ENCODE measurements around the gene MRFAP1L1.
"Not testable (repeated sequence)": the region's sequence is repeated elsewhere in the genome, so short reads cannot be mapped to it uniquely, and the experiment has no call there.

MRFAP1L1 gene

DNA sequence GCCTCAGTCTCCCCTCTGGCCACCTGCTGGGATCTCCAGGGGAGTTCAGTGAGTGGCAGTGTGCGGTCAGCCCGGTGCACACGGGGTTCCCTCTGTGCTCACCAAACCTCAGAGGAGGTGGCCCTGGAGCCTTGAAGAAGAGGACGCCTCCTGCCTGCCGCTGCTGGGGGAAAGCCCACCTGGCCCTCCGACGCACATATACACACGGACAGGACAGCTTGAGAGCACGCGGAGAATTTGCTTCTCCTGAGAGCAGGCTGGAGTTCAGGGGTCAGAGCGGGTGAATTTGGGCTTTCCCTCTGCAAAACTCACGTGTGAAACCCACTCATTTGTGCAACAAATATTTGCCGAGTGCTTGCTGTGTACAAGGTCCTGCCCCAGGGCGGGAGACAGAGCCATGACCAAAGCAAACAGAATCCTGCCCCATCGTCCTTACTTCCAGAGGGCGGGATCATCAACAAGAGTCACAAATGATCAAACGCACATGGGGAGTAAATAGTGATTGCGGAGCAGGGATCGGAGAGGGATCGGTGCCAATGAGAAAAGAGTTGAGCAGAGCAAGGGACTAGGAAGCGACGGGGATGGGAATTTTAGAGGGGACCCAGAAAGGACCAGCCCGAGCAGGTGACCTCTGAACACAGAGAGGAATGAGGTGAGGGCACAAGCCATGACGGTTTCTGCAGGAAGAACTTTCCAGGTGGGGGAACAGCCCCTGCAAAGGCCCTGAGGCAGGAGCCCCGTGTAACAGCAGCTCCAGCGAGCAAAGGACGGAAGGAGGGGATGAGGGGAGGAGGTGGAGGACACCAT is 23.9 kb upstream of the MRFAP1L1 start:
- no peak for DNase-seq

DNA sequence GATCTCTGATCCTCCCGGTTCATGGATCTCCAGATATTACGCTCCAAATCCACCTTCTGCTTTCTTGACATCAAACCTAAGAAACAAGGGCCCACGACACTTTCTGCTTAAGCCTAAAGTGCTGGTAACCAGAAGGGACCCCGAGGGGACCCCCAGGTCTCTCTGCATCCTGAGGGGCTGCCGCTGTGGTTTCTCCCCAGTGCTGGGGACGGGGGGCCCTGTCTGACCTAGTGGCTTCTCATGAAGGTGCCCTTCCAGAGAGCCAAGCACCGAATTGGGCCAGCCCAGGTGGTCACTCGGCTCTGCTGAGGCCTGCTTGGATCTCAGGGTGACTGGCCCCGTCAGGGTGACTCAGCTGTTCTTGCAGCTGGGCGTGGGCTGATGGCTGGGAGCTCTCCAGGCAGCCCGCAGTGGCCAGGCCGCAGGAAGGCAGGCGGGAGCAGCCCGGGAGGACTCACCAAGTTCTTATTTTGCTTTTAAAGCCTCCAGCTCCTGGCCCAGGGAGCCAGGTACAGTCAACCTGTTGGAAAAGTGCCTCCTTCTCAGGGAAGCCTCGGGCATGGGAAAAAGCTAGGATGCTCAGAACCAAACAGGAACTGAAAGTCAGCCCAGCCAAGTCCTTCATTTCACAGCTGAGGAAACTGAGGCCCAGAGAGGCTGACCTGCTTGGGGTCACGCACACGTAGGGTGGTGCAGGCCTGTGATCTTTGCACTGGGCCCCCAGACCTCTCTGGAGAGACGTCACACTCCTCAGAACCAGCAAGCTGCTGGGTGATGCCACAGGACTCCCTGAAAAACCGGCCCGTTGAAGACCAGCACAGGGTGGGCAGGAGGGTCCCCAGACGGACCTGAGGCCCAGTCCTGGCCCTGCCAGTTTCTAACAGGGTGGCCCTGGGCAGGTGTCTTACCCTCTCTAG is 23.0 kb upstream of the MRFAP1L1 start:
- DNase-seq: no peak

DNA sequence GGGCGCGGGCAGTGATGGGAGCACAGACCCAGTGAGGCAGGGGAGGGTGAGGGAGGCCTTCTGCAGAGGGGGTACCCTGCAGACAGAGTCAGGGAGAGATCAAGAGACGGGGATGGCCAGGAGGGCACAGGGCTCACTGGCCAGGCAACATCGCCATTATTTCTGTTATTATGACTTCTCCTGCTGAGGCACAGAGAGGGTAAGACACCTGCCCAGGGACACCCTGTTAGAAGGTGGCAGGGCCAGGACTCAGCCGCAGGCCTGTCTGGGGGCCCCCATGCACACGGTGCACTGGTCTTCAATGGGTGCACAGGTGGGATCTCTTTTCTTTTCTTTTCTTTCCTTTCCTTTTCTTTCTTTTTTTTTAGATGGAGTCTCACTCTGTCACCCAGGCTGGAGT is 22.1 kb upstream of the MRFAP1L1 start:
- DNase-seq: no peak

DNA sequence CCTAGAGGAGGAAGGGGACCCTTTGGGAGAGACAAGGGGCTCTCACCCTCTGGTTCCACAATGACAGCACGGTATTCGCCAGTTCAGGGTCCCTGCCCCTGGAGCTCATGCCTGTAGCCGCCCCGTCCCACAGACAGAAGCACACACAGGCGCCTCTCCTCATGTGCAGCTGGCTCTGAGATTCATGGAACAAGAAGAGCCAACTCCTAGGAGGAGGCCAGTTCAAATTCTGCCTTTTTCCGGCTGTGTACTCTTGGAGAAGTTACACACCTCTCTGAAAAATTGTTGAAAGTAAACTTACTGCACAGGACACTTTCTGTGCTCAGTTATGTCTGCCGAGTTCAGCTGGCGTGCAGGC is 21.6 kb upstream of the MRFAP1L1 start:
- no peak for DNase-seq

DNA sequence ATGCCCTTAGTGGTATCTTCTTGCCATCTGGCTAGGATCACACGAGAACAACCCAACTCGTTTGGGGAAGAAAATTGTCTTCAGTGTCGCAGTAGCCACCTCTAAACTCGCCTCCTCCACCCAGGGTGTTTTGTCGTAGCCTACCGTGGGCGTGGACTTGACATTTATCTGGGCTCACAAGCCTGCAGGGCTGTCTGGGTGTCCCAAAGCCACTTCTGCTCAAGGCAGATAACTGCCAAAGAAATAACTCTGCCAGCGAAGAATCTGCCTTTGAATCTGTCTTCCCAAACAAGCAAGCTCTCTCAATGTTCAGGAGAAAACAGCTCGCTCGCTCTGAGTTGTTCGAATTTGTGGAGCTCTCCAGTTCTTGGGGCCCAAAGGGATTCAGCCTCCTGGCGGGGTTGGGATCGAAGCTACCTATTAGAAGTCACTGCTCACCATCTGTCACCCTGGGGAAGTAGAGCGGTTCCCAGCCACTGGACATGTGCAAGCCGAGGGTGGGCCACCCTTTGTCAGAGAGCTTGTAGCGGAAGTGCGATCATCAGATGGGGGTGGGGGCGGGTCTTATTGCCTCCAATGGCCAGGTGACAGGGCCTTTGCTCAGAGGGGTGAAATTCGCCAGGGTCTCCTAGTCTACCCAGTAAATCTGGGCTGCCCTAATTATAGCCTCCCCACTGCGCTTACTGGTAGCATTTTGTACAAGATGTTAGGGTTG is 21.1 kb upstream of the MRFAP1L1 start:
- DNase-seq: no peak

DNA sequence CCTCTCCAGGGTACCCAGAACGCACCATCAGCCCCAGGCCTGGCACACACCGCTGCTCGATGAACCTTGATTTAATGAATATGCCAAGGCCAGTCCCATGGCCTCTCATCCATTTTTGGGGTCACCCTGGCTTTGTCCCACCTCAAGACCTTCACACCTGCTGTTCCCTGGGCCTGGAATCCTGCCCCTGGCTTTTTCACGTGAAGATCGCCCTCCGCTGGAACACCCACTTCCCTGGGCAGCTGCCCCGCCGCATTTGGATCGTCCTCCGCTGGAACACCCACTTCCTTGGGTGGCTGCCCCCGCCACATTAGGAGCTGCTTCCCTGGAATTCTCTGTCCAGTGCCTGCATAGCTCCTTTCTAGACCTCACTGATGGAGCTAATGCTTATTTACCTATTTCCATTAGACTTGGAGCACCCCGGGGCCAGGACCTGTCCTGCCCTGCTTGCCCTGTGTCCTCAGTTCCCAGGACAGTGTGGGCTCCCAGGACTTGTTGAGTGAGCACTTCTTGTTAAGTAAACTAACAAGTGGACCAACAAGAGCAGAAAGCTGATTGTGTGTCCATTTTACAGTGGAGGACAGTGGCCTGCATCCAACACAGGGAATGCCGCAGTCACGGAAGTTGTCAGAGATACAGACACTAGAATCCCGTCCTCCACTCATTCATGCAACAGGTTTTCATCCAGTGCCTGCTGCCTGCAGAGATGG is 18.8 kb upstream of the MRFAP1L1 start:
- DNase-seq: no peak

DNA sequence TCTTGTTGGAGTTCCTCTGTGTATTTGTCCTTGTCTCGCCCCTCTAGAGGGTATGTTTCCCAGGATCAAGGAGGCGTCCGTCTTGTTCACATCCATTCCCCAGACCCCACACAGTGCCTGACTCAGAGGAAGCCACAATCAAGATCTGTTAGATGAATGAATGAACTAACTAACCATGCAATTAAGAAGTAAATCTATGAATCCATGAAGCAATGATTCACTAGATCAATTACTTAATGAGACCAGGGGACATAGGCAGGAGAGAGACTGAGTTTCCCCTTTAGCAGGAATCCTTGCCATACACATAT is 18.2 kb upstream of the MRFAP1L1 start:
- no peak for DNase-seq

DNA sequence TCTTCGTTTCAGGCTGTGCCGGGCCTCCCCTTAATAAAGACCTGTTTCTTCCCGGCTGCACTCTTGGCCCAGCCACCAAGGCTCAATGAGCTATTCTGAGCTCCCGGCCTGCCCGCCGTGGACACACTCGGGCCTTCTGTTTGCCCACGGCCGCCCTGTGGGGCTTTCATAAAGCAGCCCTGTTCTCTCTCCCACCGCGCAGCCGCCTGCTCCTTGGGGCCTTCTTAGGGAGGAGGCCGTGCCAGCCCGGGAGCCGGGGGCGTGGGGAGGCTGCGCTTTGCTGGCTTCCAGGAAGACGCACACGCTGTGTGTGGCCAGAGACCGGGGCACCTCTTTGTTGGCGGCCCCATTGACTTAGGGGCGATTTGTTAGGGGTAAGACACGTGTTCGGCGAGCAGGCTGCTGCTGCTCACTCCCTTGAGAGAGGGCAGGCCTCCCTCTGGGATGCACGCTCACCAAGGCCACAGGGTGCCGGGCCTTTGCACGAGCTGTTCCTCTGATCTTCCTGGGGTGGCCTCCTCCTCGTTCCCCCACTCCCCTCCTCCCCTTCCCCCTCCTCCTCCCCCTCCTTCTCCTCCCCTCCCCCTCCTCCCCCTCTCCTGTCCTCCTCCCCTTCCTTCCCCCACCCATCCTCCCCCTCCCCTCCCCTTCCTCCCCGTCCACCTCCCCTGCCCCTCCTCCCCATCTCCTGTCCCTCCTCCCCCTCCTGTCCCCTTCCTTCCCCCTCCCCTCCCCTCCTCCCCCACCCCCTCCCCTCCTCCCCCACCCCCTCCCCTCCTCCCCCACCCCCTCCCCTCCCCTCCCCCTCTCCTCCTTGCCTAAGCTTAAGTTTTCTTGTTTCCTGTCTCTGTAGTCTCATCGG is 17.6 kb upstream of the MRFAP1L1 start:
- DNase-seq: no peak

DNA sequence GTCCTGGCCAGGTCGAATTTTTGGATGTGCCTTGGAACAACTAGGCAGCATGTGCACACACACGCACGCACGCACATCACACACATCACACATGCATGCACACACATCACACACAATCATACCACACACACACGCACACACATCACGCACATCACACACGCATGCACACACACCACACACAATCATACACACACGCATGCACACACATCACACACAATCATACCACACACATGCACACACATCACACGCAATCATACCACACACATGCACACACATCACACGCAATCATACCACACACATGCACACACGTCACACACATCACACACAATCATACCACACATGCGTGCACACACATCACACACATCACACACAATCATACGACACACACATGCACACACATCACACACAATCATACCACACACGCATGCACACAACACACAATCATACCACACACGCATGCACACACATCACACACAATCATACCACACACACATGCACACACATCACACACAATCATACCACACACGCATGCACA is 15.8 kb upstream of the MRFAP1L1 start:
- DNase-seq: not testable (repeated sequence)

DNA sequence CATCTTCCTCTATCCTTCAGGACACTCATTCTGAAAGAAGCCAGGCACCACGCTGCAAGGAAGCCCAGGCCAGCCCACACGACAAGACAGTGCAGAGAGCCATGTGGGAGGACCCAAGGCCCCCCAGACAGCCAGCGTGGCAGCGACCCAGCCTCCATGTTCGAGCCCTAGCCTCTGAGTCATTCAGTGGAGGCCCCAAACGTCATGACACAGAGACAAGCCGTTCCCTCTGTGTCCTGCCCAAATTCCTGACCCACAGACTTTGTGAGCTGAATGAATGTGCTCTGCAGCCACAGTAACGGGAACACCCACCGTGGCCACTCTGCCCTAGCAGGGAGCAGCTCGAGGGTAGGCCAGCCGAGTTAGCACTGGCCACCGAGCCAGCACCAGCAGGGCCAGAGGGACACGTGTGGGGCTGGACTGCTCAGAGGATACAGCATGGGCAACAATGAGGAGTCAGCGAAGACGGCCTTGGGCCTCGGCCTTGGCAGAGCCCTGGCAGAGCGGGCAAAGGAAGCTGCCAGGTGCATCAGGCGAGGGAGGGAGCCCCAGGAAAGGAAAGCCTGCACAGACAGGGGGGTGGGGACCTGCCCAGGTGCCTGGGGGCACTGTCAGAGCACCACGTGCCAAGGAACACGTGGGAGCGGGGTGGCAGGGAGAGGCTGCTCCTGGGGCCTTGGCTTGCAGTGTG is 14.9 kb upstream of the MRFAP1L1 start:
- DNase-seq: no peak

DNA sequence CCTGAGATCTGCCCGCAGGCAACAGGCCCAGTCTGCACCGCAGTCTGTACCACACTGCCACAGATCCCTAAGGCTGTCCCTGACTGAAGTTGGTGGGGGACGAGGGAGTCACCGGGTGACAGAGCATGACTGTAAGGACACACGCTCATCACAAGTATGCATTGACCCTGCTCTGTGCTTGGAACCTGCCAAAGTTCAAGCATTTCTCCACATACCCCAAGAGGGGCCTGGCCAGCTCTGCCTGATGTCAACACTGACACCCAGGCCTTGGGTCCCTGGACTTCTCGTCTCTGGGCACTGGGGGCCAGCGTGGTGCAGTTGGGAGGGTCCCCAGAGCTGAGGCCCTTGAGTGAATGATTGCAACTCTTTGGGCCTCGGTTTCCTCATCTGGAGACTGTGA is 14.2 kb upstream of the MRFAP1L1 start:
- DNase-seq: no peak

DNA sequence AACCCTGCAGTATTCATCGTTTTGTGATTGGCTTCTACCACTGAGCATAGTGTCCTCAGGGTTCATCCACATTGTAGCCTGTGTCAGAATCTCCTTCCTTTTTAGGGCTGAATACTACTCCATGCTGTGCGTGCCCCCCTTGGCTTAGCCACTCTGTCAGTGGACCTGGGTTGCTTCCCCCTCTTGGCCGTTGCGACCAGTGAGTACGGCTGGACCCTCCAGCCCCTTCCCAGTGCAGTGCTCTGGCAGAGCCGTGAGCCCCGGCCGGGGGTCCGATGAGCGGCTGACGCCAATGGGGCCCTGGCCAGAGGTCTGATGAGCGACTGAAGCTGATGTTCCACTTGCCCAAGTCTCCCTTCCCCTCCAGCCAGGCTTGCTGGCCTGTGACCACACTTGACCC is 13.2 kb upstream of the MRFAP1L1 start:
- DNase-seq: no peak

DNA sequence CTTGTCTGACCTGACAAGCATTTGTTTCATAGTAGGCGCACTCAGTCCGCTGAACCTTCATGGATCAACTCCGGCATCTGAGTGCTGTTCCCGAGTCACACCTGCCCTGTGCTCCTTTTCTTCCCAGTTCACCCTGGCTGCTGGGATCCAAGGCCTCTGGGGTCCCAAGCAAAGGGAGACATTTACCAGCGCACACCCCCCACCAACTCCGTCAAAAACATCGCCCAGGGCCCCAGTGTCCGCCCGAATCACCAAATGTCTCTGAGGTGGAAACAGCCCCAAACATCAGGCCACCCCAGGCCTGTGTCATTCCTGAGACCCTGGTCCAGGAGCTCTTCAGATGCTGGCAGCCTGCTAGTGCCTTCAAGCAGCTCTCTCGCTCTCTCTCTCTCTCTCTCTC is 11.5 kb upstream of the MRFAP1L1 start:
- no peak for DNase-seq

DNA sequence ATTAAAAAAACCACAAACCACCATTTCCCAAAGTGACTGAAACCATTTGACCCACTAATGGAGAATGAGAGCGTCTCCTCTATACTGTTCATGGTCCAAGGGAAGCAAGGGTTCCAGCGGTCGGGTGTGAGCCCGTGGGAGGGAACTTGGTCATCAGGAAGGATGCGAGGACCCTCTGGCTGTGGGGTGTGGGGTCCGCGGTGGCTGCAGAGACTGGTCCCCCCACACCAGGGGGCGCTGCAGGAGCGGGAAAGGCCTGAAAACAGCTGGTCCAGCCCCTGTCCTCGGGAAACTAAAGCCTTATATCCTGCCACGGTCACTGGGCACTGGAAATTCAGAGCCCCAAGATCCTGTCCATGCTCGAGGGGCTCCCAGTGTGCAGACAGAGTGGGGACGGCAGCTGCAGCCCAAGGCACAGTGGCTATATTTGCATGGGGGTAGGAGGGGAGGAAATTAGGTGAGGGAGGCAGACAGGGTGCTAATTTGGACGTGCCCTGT is 10.6 kb upstream of the MRFAP1L1 start:
- DNase-seq: peak; percentile 62

DNA sequence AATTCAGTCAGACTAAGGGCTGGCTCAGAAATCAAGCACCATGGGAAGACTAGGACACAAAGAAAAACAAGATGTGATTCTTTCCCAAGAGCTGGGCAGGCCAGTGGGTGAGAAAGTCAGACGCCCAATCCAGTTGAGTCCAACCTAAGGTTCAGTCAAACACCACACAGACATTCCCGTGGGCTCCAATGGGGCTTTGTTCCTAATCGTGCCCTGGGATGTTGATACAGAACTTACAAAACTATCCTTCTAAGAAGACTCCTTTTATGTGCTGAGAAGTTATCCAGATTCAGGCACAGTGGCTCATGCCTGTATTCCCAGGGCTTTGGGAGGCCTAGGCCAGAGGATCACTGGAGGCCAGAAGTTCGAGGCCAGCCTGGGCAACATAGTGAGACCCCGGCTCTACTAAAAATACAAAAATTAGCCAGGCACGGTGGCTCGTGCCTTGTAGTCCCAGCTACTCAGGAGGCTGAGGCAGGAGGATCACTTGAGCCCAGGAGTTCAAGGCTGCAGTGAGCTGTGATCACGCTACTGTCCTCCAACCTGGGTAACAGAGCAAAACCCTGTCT is 10.0 kb upstream of the MRFAP1L1 start:
- DNase-seq: no peak

DNA sequence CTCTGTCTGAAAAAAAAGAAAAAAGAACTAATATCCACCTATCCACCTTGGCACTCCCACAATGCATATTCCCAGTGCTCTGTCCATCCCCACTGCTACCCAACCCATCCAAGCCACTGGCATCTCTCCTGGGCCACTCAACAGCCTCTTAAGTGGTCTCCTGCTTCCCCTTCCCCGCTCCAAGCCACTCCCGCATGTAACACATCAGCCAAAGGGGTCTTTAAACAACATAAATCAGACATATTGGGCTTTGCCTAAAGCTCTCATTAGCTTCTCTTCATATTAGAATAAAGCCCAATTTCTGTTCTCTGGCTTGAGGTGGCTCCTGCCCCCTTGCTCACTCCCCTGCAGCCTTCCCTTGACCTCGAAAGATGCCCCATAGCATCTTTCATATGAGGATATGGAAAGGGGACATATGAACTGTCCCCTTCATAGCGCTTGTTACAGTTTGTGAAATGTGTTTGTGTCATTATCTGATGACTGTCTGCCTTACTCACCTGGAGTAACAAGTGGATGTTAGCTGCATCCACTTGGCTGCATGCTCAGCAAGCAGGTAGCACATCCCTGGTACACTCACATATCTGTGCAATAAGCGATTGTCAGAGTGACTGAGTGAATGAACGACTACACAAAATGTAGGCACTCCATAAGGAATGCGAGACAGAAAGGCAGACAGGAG is 9.4 kb upstream of the MRFAP1L1 start:
- DNase-seq: no peak

DNA sequence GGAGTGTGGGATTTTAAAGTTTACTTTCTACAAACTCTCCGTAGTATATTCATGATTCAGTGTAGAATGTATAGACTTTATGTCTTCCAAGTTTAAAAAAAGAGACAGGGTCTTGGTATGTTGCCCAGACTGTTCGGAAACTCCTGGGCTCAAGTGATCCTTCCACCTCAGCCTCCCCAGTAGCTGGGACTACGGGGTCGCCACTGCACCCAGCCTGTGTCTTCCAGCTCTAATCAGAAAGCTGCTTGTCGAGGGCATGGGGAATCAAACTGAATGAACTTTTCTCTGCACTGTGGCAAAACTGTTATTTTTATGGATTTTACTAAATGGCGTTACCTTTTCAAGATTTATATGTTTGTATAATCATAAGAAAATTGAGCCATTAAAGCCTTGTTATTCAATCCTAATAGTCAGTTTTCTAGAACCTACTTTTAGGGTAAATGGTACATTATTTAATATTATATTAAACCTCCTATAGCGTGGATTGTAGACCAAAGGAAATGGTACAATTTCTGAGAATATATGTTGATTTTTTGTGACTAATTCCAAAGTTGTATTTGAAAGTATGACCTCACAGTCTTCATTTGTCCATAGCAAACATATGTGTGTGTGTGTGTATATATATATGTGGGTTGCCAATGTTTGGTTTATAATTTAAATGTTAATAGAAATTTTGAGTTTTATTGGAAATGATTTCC is 7.4 kb upstream of the MRFAP1L1 start:
- no peak for DNase-seq

DNA sequence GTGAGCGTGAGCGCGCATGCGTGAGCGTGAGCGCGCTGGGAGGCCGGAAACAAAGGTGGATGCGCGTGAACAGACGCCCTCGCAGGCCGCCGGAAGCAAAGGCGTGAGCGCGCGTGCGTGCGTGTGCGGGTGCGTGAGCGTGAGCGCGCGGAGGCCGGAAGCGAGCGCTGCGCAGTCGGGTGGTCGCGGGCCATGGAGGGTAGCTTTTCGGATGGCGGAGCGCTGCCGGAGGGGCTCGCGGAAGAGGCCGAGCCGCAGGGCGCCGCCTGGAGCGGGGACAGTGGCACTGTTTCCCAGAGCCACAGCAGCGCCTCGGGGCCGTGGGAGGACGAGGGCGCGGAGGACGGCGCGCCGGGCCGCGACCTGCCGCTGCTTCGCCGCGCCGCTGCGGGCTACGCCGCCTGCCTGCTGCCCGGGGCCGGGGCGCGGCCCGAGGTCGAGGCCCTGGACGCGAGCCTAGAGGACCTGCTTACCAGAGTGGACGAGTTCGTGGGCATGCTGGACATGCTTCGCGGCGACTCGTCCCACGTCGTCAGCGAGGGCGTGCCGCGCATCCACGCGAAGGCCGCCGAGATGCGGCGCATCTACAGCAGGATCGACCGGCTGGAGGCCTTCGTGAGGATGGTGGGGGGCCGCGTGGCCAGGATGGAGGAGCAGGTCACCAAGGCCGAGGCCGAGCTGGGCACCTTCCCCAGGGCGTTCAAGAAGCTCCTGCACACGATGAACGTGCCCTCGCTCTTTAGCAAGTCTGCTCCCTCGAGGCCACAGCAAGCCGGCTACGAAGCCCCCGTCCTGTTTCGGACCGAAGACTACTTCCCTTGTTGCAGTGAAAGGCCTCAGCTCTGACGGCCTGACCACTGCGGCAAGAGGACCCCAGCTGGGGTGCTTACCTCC is 6.6 kb upstream of the MRFAP1L1 start, which contains the start of gene BLOC1S4:
BLOC1S4 (plus strand) TSS at position 157 of the 894 bp plus-strand sequence; CDS start at position 193, 36 bp downstream.
- peak; percentile 91 for DNase-seq
